HG02981 (cell line): ENCODE data around the gene XIRP2.
"Not testable (repeated sequence)": the region's sequence is repeated elsewhere in the genome, so short reads cannot be mapped to it uniquely, and the experiment has no call there.

Experiments
- ATAC-seq: cut with Tn5 transposase; IDR thresholded peaks from one replicate; pipeline ENCODE4 v1.9.1; 2021; ENCODE audit warnings: mild to moderate bottlenecking, moderate library complexity; ENCODE audit not compliant: unreplicated experiment

The XIRP2 gene

DNA sequence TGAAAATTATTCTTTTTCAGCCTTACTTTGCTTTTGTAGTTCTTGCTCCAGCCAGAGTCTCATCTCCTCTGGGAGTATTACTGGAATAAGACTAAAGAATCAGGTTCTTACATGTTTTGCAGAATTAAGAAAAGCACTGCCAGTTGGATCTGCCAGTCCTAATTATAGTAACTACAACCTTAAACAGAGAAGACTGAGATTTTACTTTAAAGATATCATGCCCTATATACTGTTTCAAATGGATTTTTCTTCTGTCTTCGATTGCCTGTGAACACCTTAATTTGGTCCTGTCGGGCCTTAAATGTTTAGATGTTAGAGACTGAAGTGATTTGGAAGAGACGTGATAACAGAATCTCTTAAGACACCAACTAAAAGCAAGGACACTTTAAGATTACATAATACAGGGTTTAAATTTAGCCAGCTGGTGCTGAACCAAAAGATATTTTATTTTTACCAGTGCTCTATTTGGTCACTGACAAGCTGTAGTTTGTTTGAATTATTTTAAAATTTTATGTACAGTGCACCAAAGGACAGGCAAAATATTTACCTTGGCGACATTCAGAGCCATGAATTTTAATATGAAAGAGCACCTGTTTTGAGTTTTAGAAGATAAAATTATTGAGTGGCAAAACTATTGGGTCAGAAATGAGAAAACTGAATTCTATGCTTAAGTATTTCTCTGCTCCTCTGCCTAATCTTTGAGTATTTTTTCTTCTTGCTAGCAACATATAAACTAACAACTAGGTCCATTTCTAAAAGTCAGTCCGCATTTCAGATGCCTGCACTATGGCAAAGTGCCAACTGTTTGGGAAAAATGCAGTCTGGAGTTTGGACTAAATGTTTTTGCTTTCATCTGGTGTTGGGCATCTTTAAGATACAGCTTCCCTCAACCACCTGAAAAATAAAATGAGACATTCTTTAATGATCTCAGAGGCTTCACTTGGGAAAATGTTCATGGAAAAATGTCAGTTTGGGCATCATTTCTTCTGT lies 300.0 kb downstream of the XIRP2 start:
- no peak for ATAC-seq

DNA sequence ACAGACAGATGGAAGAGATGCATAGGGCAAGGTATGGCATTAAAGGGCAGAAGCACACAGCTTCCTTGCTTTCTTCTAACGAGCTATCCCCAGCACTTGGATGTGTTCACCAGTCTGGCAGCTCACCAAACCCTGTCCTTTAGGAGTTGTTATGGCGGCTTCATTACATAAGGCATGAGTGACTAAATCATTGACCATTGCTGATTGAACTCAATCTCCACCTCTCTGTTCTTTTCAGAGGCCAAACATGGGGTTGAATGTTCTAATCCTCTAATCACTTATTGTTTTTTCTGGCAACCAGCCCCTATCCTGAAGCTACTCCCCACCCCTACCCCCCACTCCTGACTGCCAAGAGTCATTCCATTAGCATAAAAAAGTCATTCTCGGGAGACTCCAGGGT lies 301.8 kb downstream of the XIRP2 start:
- ATAC-seq, result no peak

DNA sequence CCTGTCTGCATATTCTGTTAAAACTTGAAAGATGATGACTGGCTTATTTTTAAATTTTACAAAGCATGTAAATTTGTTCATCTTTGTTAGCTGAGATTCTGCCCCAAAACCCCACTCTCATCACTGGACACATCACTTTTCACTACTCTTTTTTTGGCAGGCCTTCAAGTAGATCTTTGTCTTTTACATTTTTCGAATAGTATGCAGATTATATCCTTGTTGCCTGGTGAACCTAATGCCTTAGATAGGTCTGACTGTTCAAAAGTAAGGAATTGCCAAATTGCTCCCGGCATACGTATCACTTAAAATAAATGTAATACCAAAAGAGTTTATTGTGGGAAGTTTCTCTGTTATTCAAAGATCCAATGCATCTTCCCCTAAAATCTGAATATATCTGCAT lies 303.3 kb downstream of the XIRP2 start:
- no peak for ATAC-seq

DNA sequence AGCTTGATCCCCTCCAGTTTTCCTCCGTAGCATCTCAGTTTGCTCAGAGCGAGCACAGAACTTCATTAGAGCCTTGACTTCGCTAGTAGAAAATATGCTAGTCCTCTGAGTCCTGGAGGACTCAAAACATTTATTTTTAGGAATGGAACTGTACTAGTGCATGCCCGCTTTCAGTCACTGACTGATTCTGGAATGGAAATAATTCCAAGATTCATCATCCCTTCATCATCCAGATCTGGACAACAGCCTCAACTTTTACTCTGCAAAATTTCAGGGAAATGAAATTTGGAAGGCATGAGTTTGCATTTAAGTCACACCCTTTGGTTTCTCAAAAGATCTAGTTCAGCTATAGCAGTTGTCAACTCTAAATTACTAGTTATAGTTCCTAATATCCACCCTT lies 304.6 kb downstream of the XIRP2 start:
- ATAC-seq, result no peak

DNA sequence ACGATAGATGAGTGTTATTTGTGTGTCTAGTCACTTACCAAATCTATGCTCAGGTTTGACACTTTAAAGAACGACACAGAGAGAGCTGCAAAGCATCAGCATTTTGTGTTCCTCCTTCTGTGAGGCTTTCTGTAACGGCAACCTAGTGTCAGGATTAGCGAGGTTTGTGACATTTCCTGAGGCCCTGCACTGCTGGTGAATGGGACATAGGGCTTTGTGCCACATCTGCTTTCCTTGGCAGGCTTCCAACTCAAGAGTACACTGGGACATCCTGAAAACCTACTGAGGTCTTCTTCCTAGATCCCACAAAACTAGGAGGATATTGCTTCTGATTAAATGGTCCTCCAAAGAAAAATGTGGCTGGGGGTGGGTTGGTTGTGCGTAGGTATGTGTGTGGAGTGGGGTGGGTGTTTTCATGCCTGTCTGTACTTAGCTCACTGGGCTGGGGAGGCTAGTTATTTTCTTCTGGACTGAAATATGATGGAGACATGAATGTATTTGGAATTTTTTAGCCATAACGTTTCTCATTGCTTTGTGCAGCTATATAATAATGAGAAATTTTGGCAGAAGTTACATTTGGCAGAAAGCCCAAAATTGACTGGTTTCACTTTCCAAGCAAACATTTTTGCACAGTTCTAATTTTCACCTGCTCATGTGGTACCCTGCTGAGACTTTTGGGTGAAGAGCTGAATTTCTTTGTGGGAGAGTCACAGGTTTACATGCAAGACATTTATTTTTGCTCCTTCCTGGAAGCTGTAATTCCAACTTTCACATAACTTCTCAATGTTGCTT lies 308.4 kb downstream of the XIRP2 start:
- no peak for ATAC-seq

DNA sequence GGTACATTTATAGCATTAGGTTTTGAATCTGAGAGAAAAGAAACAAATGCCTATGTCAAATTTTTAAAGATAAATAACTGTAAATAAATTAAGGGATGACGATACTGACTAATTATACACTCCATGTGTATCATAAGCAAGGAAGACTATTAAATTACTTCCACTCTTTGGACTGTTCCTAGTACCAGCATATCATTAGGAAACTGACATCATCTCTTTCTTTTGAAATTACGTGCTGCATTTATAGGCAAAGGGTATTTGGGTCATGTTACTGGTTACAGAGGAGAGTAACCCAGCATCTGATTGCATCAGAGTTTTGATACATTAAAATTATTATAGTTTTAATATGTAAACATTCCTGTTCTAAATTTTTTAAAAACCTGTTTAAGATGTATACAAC lies 309.7 kb downstream of the XIRP2 start:
- ATAC-seq, result no peak

DNA sequence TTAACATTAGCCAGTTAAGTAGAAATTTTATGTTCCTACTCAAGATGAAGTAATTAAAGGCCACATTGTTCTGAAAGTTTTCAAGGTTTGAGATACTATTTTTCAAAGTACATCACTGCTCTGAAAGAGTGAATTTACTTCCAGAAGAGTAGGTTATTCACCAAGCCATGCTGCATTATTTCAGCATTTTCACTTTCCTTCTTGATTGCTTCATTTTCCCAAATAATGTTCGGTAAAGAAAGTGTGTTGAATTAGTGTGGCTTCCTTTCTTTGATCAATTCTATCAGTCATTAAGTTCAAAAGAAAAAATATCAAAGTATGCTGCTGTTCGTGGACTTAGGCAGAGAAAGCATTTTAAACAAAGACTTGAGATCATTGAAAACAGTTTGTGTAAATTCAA lies 310.3 kb downstream of the XIRP2 start:
- ATAC-seq, result no peak

DNA sequence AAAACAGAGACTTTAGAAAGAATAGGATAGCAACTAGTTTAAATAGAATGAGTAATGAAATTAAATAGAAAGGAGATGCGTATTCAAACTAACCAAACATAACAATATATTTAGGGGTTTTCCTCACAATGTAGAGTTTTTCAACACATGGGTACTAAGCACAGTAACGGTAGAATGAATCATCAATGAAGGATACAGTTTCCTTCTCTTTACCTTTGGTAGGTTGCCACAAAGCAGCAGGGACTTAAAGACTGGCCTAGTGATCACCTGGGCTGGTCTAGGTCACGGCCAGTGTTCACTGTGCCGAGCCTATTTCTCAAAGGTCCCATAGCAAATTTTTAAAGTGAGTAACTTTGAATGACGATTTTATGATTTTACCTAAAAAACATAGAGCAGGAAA lies 311.7 kb downstream of the XIRP2 start:
- ATAC-seq, result no peak

DNA sequence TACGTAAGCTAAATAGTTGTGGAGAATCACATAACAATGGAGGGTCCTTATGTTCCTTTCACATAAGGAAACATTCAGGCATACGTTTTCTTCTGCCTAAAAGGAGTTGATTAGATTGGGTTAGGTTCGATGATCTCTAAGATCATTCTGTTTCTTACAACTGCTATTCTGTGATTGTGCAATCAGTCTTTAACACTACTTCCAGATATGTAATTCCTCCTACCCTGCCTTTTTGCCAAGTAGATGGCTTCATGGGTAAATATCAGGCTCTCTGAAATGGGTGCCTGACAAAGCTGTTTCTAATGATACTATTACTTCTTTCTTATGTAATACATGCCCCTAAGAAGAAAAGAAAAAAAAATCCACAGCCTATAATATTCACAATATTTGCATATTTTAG lies 321.5 kb downstream of the XIRP2 start:
- ATAC-seq, result no peak

DNA sequence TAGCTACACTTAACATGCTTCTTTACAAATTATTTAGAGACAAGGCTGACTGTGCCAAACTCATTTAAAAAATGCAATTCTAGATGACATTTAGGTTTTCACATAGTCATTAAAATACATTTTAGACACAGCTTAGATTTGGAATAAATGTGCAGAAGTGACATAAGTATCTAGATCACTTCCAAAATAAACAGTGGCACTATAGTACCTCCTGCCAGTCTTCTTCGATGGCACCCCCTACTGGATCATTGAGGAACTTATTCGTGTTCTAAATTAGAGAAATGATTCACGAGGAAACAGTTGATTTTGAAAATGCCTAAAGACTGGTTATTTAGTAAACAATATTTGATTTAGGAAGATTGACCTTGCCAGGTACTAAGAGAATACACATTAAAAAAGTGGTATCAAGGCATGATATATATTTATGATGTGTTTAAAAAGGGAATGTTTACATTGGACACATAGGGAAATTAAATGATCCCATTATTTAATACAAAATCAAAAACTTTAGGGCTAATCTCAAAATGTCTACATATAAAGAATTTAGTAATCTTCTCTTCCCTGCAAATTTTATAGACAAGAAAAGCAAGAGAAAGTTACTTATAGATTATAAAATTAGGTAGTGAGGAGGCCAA lies 323.9 kb downstream of the XIRP2 start:
- ATAC-seq, result peak; percentile 86

DNA sequence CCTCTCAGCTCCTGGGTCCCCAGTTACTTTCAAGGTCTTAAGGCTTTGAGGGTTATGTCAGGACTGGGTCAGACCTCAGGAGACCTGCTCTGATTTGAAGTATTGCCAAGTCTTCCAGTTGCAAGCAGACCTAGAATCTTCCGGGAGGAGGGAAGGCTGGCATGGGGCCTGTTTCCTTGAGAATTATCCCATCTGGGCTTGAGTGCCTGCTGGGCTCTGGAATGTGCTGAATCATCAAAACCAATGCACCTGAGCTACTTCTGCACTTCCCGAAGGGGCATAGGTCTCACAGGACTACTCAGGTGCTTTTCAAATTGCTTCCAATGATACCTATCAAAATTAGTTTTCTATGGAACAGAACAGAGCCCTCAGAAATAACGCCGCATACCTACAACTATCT lies 327.3 kb downstream of the XIRP2 start:
- no peak for ATAC-seq

DNA sequence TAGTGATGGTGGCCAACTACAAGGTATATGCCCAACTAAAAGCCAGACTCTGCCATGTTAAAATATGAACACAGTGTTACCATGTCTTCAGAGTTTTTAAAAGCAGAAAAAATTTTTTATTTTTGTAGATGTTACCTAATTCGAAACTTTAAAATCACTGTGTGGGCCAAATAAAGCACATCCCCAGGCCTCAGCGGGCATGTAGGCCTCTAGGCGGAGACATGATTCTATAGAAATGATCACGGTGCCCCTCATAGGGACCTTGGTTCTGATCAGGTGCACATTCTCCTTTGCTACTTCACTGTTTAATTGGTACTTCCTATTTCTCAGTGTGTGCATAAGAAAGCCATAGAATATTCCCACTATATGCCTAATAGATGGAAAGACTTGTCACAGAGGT lies 349.2 kb downstream of the XIRP2 start:
- no peak for ATAC-seq

DNA sequence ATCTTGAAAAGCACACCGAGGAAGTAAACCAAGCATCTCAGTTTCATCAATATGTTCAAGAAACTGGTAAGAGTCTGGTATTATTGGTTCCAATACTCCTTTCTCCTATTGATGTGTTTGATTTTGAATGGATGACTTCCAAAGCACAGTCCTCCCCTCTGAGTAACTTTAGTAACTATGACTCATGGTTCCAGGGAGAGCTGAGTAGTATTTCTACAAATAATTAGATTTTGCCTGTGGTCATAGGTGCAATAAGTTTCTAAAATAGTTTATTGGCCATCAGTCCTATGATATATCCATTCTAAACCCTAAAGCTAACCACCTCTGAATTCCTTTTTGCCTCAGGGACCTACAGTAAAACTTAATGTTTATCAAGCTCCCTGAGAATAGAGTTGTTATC lies 352.4 kb downstream of the XIRP2 start:
- no peak for ATAC-seq

DNA sequence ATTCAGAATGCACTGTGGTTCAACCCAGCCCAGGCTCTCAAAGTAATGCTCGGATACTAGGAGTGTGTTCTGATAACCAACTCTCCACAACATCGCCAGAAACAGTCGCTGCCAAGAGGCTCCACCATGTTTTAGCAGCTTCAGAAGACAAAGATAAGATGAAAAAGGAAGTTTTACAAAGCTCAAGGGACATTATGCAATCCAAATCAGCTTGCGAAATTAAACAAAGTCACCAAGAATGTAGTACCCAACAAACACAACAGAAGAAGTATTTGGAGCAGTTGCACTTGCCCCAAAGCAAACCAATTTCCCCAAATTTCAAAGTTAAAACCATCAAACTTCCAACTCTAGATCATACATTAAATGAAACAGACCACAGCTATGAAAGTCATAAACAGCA lies 360.9 kb downstream of the XIRP2 start:
- no peak for ATAC-seq

DNA sequence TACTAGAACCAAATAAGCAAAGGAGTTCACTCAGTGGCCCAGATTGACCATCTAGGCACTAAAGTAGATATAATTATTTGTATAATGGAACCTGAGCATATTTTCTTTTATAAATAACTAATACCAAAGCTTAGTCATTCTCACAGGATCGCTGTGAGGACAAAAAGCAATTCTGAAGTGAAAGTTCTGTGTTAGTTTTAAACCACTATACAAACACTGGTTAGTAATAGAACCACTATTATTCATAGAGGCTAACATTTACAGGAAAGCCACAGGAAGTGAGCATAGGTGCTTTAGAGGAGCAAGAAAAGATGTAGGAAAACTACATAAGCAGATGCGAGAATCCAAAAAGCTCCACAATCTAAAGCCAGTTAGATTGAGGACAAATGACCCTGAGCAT lies 364.7 kb downstream of the XIRP2 start:
- ATAC-seq, result no peak

DNA sequence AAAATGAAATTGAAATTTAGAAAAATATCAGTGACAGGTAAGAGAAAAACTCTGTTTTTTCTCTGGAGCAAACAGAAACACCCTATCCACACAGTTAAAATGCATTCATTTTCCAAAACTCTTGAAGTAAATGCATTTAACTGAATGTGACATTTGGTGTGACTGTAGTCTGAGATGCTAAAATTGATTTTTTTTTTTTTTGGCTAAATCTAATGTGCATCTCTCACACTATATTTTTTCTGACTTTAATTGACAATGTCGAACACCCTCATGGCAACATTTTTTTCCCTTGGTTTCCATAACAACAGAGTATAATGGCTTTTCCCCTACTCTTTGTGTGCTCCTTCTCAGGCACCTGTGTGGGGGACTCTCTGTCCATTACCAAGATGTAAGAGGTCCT lies 366.4 kb downstream of the XIRP2 start:
- no peak for ATAC-seq

DNA sequence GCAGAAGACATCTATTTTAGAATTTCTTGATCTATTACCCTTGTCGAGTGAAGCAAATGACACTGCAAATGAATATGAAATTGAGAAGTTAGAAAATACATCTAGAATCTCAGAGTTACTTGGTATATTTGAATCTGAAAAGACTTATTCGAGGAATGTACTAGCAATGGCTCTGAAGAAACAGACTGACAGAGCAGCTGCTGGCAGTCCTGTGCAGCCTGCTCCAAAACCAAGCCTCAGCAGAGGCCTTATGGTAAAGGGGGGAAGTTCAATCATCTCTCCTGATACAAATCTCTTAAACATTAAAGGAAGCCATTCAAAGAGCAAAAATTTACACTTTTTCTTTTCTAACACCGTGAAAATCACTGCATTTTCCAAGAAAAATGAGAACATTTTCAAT lies 370.4 kb downstream of the XIRP2 start:
- ATAC-seq, result no peak

DNA sequence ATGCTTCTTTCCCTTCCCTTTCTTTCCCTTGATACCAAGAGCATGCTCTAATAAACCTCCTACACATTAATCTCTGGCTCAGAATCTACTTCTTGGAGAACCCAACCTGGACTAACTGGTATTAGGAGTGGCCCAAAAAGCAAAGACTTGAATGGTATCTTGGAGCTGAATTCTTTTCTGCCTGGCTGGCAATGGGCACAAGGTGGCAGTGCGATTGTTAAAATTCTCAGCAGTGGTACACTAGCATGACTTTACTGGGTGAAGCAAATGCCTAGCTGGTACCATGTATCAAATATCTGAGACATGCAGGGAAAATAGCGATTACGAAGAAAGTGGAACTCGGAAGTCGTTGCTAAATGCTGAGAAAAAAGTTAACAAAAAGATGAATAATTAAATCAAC lies 376.1 kb downstream of the XIRP2 start:
- ATAC-seq, result no peak

DNA sequence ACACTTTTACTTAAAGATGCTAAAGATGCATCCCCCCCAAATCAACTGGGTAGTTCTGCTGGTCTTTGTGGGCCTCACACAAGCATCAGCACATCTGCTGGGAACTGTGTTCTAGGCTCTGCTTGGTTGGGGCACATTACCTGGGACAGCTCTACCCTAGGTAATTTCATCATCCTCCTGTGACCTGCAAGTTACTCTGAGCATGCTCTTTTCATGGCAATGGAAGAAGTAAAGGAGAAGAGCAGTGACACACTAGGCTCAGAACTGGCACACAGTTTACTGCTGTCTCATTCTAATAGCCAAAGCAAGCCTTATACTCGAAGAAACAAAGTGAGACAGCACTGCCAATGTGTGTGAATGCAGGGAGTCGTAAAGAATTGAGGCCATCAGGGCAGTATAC lies 376.7 kb downstream of the XIRP2 start:
- ATAC-seq, result no peak

DNA sequence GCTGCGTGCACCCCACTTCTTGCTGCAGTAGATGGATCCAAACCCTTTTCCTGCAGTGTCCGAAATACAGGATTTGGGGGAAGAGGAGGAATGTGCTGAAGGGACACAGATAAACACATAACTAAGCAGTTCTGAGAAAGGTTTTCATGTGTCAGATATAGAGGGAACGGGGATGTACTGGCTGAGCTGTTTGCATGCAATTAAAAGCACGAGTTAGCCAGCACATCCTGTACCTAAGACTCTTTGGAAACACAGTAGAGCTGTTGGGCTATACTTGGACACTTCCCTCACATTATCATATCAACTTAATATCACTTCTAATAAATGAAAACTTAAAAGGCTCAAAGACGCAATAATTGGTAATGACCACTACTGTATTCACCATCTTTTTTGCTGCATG lies 377.4 kb downstream of the XIRP2 start:
- ATAC-seq, result no peak

DNA sequence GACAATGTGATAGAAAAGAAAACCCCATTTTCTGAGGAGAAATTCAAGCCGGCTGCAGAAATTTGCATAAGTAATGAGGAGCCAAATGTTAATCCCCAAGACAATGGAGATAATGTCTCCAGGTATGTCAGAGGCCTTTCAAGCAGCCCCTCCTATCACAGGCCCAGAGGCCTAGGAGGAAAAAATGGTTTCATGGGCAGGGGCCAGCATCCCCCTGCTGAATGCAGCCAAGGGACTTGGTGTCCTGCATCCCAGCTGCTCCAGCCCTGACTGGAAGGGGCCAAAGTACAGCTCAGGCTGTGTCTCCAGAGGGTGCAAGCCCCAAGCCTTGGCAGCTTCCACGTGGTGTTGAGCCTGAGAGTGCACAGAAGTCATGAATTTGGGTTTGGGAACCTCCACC lies 380.0 kb downstream of the XIRP2 start:
- ATAC-seq, result not testable (repeated sequence)

DNA sequence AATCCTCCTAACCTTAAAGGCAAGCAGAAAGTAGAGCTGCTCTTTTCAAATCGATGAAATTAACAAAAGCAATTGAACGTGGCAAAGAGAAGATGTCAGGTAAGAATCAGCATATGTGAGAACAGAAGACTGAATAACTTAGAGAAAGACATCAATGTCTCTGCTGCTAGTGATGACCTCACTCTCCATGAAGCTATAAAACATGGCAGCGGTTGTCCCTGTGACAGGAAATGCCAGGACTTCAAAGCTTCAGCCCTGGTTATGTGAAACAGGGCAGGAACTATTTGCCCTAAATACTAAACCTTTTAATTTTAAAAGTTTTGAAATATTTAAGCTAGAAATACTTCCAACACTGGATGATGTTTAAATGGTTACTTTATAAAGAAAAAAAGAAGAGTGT lies 383.7 kb downstream of the XIRP2 start:
- ATAC-seq, result no peak
